KOPT-K1 (cell line): Measurements from ENCODE around the gene IGFL3.
"Not testable (repeated sequence)": the region's sequence is repeated elsewhere in the genome, so short reads cannot be mapped to it uniquely, and the experiment has no call there.

Experiments used
- H3K27ac ChIP-seq: fragments of 200-600 bp; sonication (generic); 2 replicates; pipeline ENCODE4 v1.5.1; 2016; ENCODE audit warnings: antibody characterized with exemption, mild to moderate bottlenecking, low read depth, low read length; ENCODE audit not compliant: poor library complexity, severe bottlenecking
- H3K36me3 ChIP-seq: fragments of 200-600 bp; sonication (generic); 2 replicates; pipeline ENCODE4 v1.5.1; 2017; ENCODE audit warnings: antibody characterized with exemption, mild to moderate bottlenecking, low read length, moderate library complexity; ENCODE audit not compliant: insufficient read depth
- H3K9me3 ChIP-seq: fragments of 200-600 bp; sonication (generic); 2 replicates; pipeline ENCODE4 v1.5.1; 2017; ENCODE audit warnings: antibody characterized with exemption, low read length, mild to moderate bottlenecking; ENCODE audit not compliant: insufficient read depth, poor library complexity, severe bottlenecking

The IGFL3 gene

GRCh38 chr19:46102333-46102732, 22.2 kb downstream of the IGFL3 start:
- H3K9me3 ChIP-seq, H3K36me3 ChIP-seq, H3K27ac ChIP-seq: not testable (repeated sequence)

- Histone ChIP-seq H3K27ac (no peak overlapping the region), H3K9me3 (no peaks in the 10 kb centered on the region), H3K36me3 (no peaks in the 10 kb centered on the region)
Observed at GRCh38 chr19:46101293-46101692, 23.2 kb downstream of the IGFL3 start.

GRCh38 chr19:46100344-46100743, 24.1 kb downstream of the IGFL3 start:
- H3K36me3 ChIP-seq: no peaks in the 10 kb centered on the region
- no peaks in the 10 kb centered on the region for H3K9me3 ChIP-seq

GRCh38 chr19:46090444-46090843, 34.0 kb downstream of the IGFL3 start:
- Histone ChIP-seq H3K9me3 (peaks cover 37% of the 10 kb centered on the region), H3K36me3 (no peaks in the 10 kb centered on the region), H3K27ac (no peak overlapping the region)

More at GRCh38 chr19:46100344-46100743, 24.1 kb downstream of the IGFL3 start:
- no peak overlapping the region for H3K27ac ChIP-seq

GRCh38 chr19:46089432-46089831, 35.1 kb downstream of the IGFL3 start:
- peaks cover 42% of the 10 kb centered on the region for H3K9me3 ChIP-seq
- H3K36me3 ChIP-seq: no peaks in the 10 kb centered on the region
- H3K27ac ChIP-seq: no peak overlapping the region

GRCh38 chr19:46088101-46088500, 36.4 kb downstream of the IGFL3 start:
- no peak overlapping the region for H3K27ac ChIP-seq
- H3K9me3 ChIP-seq: peaks cover 42% of the 10 kb centered on the region
- H3K36me3 ChIP-seq: no peaks in the 10 kb centered on the region

GRCh38 chr19:46085888-46086287, 38.6 kb downstream of the IGFL3 start:
- no peak overlapping the region for H3K27ac ChIP-seq
- peaks cover 42% of the 10 kb centered on the region for H3K9me3 ChIP-seq

GRCh38 chr19:46082728-46083050, 41.8 kb downstream of the IGFL3 start:
- Histone ChIP-seq H3K9me3 (peaks cover 27% of the 10 kb centered on the region), H3K36me3 (no peaks in the 10 kb centered on the region), H3K27ac (no peak overlapping the region)

More at GRCh38 chr19:46085888-46086287, 38.6 kb downstream of the IGFL3 start:
- H3K36me3 ChIP-seq: no peaks in the 10 kb centered on the region

GRCh38 chr19:46081928-46082727, 42.4 kb downstream of the IGFL3 start:
- H3K9me3 ChIP-seq: peaks cover 25% of the 10 kb centered on the region
- H3K36me3 ChIP-seq: no peaks in the 10 kb centered on the region
- H3K27ac ChIP-seq: no peak overlapping the region

- H3K9me3 ChIP-seq: peaks cover 14% of the 10 kb centered on the region
- no peaks in the 10 kb centered on the region for H3K36me3 ChIP-seq
- H3K27ac ChIP-seq: no peak overlapping the region
Observed at GRCh38 chr19:46080561-46080960, 43.9 kb downstream of the IGFL3 start.

- Histone ChIP-seq H3K27ac (no peak overlapping the region), H3K36me3 (no peaks in the 10 kb centered on the region), H3K9me3 (peaks cover 9% of the 10 kb centered on the region)
Observed at GRCh38 chr19:46079576-46079975, 44.9 kb downstream of the IGFL3 start.

- H3K27ac ChIP-seq: not testable (repeated sequence)
Observed at GRCh38 chr19:46078573-46079332, 45.7 kb downstream of the IGFL3 start.

GRCh38 chr19:46077815-46078167, 46.7 kb downstream of the IGFL3 start:
- Histone ChIP-seq H3K27ac (no peak overlapping the region), H3K9me3 (peaks cover 9% of the 10 kb centered on the region), H3K36me3 (no peaks in the 10 kb centered on the region)

More at GRCh38 chr19:46078573-46079332, 45.7 kb downstream of the IGFL3 start:
- H3K9me3 ChIP-seq, H3K36me3 ChIP-seq: not testable (repeated sequence)

GRCh38 chr19:46076951-46077814, 47.3 kb downstream of the IGFL3 start:
- H3K36me3 ChIP-seq: no peaks in the 10 kb centered on the region
- peaks cover 9% of the 10 kb centered on the region for H3K9me3 ChIP-seq
- no peak overlapping the region for H3K27ac ChIP-seq
